ENCODE results near the gene C6orf132. TPM values are rescaled to one million over a fixed set of nuclear protein-coding genes. Genes with fewer than 3 reads are reported as not detected.

The C6orf132 gene
- total RNA-seq, 1 donor from 2014 or later = not detected

GRCh38 chr6:42095094-42095493 lies 47.3 kb downstream of the C6orf132 start:
- peaks cover 2% of the 10 kb centered on the region for H3K27me3 Mint-ChIP-seq
- intact Hi-C loops (cut with micrococcal nuclease) = no loop called here
- TF ChIP-seq CTCF (IDR thresholded peaks at IDR 0.05) = no peak
- H3K4me3 Mint-ChIP-seq = no peak overlapping the region
- ATAC-seq (ENCODE audit: low read depth) (no peak), DNase-seq (no peak)
- H3K36me3 Mint-ChIP-seq (ENCODE audit: low read depth) = no peaks in the 10 kb centered on the region
- H3K27ac Mint-ChIP-seq = no peak overlapping the region
- no peaks in the 10 kb centered on the region for H3K4me1 Mint-ChIP-seq
- CTCF ChIA-PET = interaction anchor here (1.8 kb wide), 1 partner anchor 9 kb away, joined by 6 read pairs; no protein-coding TSS in a partner anchor
- POLR2A ChIA-PET = no interaction called here
- no peaks in the 10 kb centered on the region for H3K9me3 Mint-ChIP-seq

- H3K36me3 Mint-ChIP-seq (ENCODE audit: low read depth) = no peaks in the 10 kb centered on the region
- ATAC-seq (ENCODE audit: low read depth) (no peak), DNase-seq (no peak)
- CTCF ChIA-PET = interaction anchor here (1.7 kb wide), 1 partner anchor 10 kb away, joined by 5 read pairs; no protein-coding TSS in a partner anchor
- no peak for TF ChIP-seq CTCF (IDR thresholded peaks at IDR 0.05)
- no peaks in the 10 kb centered on the region for H3K9me3 Mint-ChIP-seq
- POLR2A ChIA-PET = interaction anchor here (0.7 kb wide), 1 partner anchor 887 kb away, joined by 6 read pairs; no protein-coding TSS in a partner anchor
- intact Hi-C loops (cut with micrococcal nuclease) = no loop called here
- H3K27me3 Mint-ChIP-seq = peaks cover 2% of the 10 kb centered on the region
- H3K4me3 Mint-ChIP-seq = no peak overlapping the region
- H3K27ac Mint-ChIP-seq = no peak overlapping the region
- H3K4me1 Mint-ChIP-seq = no peaks in the 10 kb centered on the region
Observed at GRCh38 chr6:42093582-42094329, 48.7 kb downstream of the C6orf132 start.

- ChIA-PET CTCF (no interaction called here), POLR2A (no interaction called here)
- intact Hi-C loops (cut with micrococcal nuclease) = no loop called here
- no peaks in the 10 kb centered on the region for H3K9me3 Mint-ChIP-seq
- no peaks in the 10 kb centered on the region for H3K4me1 Mint-ChIP-seq
- H3K27ac Mint-ChIP-seq = no peak overlapping the region
- no peak for ATAC-seq (ENCODE audit: low read depth)
- no peaks in the 10 kb centered on the region for H3K36me3 Mint-ChIP-seq (ENCODE audit: low read depth)
- DNase-seq = no peak
- H3K4me3 Mint-ChIP-seq = no peak overlapping the region
- peaks cover 2% of the 10 kb centered on the region for H3K27me3 Mint-ChIP-seq
- no peak for TF ChIP-seq CTCF (IDR thresholded peaks at IDR 0.05)
Observed at GRCh38 chr6:42091718-42092023, 50.7 kb downstream of the C6orf132 start.

GRCh38 chr6:42090819-42091717 lies 51.4 kb downstream of the C6orf132 start:
- no peaks in the 10 kb centered on the region for H3K9me3 Mint-ChIP-seq
- POLR2A ChIA-PET = no interaction called here
- TF ChIP-seq CTCF (IDR thresholded peaks at IDR 0.05) = no peak
- intact Hi-C loops (cut with micrococcal nuclease) = no loop called here
- H3K27ac Mint-ChIP-seq = no peak overlapping the region
- no peaks in the 10 kb centered on the region for H3K27me3 Mint-ChIP-seq
- H3K4me3 Mint-ChIP-seq = no peak overlapping the region
- no peak for DNase-seq
- CTCF ChIA-PET = no interaction called here
- no peaks in the 10 kb centered on the region for H3K4me1 Mint-ChIP-seq
- ATAC-seq (ENCODE audit: low read depth) = no peak
- no peaks in the 10 kb centered on the region for H3K36me3 Mint-ChIP-seq (ENCODE audit: low read depth)

GRCh38 chr6:42088101-42088591 lies 54.3 kb downstream of the C6orf132 start:
- no peak overlapping the region for H3K27ac Mint-ChIP-seq
- no peak overlapping the region for H3K4me3 Mint-ChIP-seq
- DNase-seq (no peak), ATAC-seq (ENCODE audit: low read depth) (no peak)
- peaks cover 3% of the 10 kb centered on the region for H3K4me1 Mint-ChIP-seq
- H3K27me3 Mint-ChIP-seq = no peaks in the 10 kb centered on the region
- no peak for TF ChIP-seq CTCF (IDR thresholded peaks at IDR 0.05)
- POLR2A ChIA-PET = no interaction called here
- intact Hi-C loops (cut with micrococcal nuclease) = no loop called here
- no peaks in the 10 kb centered on the region for H3K9me3 Mint-ChIP-seq
- CTCF ChIA-PET = no interaction called here
- H3K36me3 Mint-ChIP-seq (ENCODE audit: low read depth) = peaks cover 9% of the 10 kb centered on the region

Measured in activated B cell treated with CpG ODN at 0.5 μM for 24 hours (primary cell).